ENCODE data around the gene INTS13.

- TF ChIP-seq POLR2AphosphoS5 (IDR thresholded peaks at IDR 0.05; ENCODE audit: low read depth, low read length) (no peak), POLR2A (IDR thresholded peaks at IDR 0.05; ENCODE audit: low read depth, low read length) (no peak)
Observed at GRCh38 chr12:26869908-26870459, 67.8 kb downstream of the INTS13 start.
